Measurements from ENCODE around the gene NCBP2.

NCBP2 gene

GRCh38 chr3:196942226-196942914 lies at the start of gene NCBP2:
Gene NCBP2, minus strand, starts transcription at chr3:196942528. Its CDS starts 25 bp downstream, at chr3:196942503.
- Histone ChIP-seq H3K9me3 (ENCODE audit: insufficient read depth, low read length) (no peaks in the 10 kb centered on the region), H3F3A (ENCODE audit: insufficient read depth) (peaks cover 14% of the 10 kb centered on the region), H3K36me3 (ENCODE audit: low read length) (peaks cover 15% of the 10 kb centered on the region; the same call in 1 of the 2 replicates), H3K9me2 (replicated peaks; ENCODE audit: insufficient read depth, low read length) (no peaks in the 10 kb centered on the region), H2AFZ (ENCODE audit: low read depth, low read length, severe bottlenecking) (peak within 1 kb of the TSS; percentile 83), H3K27ac (ENCODE audit: low read depth, low read length) (peak within 1 kb of the TSS; percentile 82), H3K4me3 (ENCODE audit: insufficient read depth, low read length, poor library complexity, severe bottlenecking) (peak within 1 kb of the TSS; percentile 94), H3K4me2 (ENCODE audit: low read depth, low read length, poor library complexity, severe bottlenecking) (peak within 1 kb of the TSS; percentile 92), H3K27me3 (ENCODE audit: low read length) (no peaks in the 10 kb centered on the region), H3K79me2 (ENCODE audit: insufficient read depth, low read length) (peaks cover 59% of the 10 kb centered on the region), H3K9ac (ENCODE audit: low read length) (peak within 1 kb of the TSS; percentile 99), H4K20me1 (ENCODE audit: low read depth, low read length) (peaks cover 2% of the 10 kb centered on the region; the same call in 1 of the 2 replicates)
- no peak for TF ChIP-seq EZH2phosphoT487 (conservative IDR thresholded peaks at IDR 0.05; ENCODE audit: low read length)
- TF ChIP-seq CTCF (IDR thresholded peaks at IDR 0.05; ENCODE audit: insufficient read depth, low read length, poor library complexity, severe bottlenecking), result peak; percentile 55

- Histone ChIP-seq H3K4me3 (ENCODE audit: insufficient read depth, low read length, poor library complexity, severe bottlenecking) (no peak overlapping the region), H4K20me1 (ENCODE audit: low read depth, low read length) (no peaks in the 10 kb centered on the region), H3K36me3 (ENCODE audit: low read length) (no peaks in the 10 kb centered on the region), H3K4me2 (ENCODE audit: low read depth, low read length, poor library complexity, severe bottlenecking) (no peak overlapping the region), H2AFZ (ENCODE audit: low read depth, low read length, severe bottlenecking) (no peak overlapping the region), H3K9me3 (ENCODE audit: insufficient read depth, low read length) (no peaks in the 10 kb centered on the region), H3F3A (ENCODE audit: insufficient read depth) (no peaks in the 10 kb centered on the region), H3K9me2 (replicated peaks; ENCODE audit: insufficient read depth, low read length) (no peaks in the 10 kb centered on the region), H3K79me2 (ENCODE audit: insufficient read depth, low read length) (no peaks in the 10 kb centered on the region), H3K27me3 (ENCODE audit: low read length) (no peaks in the 10 kb centered on the region), H3K27ac (ENCODE audit: low read depth, low read length) (no peak overlapping the region), H3K9ac (ENCODE audit: low read length) (no peak overlapping the region)
- no peak for TF ChIP-seq EZH2phosphoT487 (conservative IDR thresholded peaks at IDR 0.05; ENCODE audit: low read length)
- no peak for TF ChIP-seq CTCF (IDR thresholded peaks at IDR 0.05; ENCODE audit: insufficient read depth, low read length, poor library complexity, severe bottlenecking)
Observed at GRCh38 chr3:196991581-196992460, 49.5 kb upstream of the NCBP2 start.

- Histone ChIP-seq H3F3A (ENCODE audit: insufficient read depth) (no peaks in the 10 kb centered on the region), H3K9me3 (ENCODE audit: insufficient read depth, low read length) (no peaks in the 10 kb centered on the region), H2AFZ (ENCODE audit: low read depth, low read length, severe bottlenecking) (no peak overlapping the region), H3K9me2 (replicated peaks; ENCODE audit: insufficient read depth, low read length) (no peaks in the 10 kb centered on the region), H3K27ac (ENCODE audit: low read depth, low read length) (no peak overlapping the region), H3K27me3 (ENCODE audit: low read length) (no peaks in the 10 kb centered on the region), H4K20me1 (ENCODE audit: low read depth, low read length) (no peaks in the 10 kb centered on the region), H3K79me2 (ENCODE audit: insufficient read depth, low read length) (no peaks in the 10 kb centered on the region), H3K9ac (ENCODE audit: low read length) (no peak overlapping the region), H3K4me3 (ENCODE audit: insufficient read depth, low read length, poor library complexity, severe bottlenecking) (no peak overlapping the region), H3K4me2 (ENCODE audit: low read depth, low read length, poor library complexity, severe bottlenecking) (no peak overlapping the region), H3K36me3 (ENCODE audit: low read length) (no peaks in the 10 kb centered on the region)
- TF ChIP-seq CTCF (IDR thresholded peaks at IDR 0.05; ENCODE audit: insufficient read depth, low read length, poor library complexity, severe bottlenecking), result no peak
- no peak for TF ChIP-seq EZH2phosphoT487 (conservative IDR thresholded peaks at IDR 0.05; ENCODE audit: low read length)
Observed at GRCh38 chr3:196990601-196991007, 48.3 kb upstream of the NCBP2 start.

All from SU-DHL-6 (cell line).